HUES64 (cell line): ENCODE results near the gene SEMA4G. TPM values are rescaled to one million over a fixed set of nuclear protein-coding genes. Genes with fewer than 3 reads are reported as not detected.
A peak's percentile ranks its signal among the peaks of the same experiment; 100 is the strongest.

Experiments
- H3K27ac ChIP-seq: 2 replicates; pipeline ENCODE4 v1.7.0; 2013; ENCODE audit warnings: low read depth, low read length, inconsistent platforms
- H3K27me3 ChIP-seq: 2 replicates; pipeline ENCODE4 v1.6.1; 2013; ENCODE audit warnings: mild to moderate bottlenecking, low read length; ENCODE audit not compliant: insufficient read depth
- H3K36me3 ChIP-seq: 2 replicates; pipeline ENCODE4 v1.6.1; 2013; ENCODE audit warnings: mild to moderate bottlenecking, low read length; ENCODE audit not compliant: insufficient read depth
- H3K4me1 ChIP-seq: 2 replicates; pipeline ENCODE4 v1.6.1; 2013; ENCODE audit warnings: mild to moderate bottlenecking, low read length, moderate library complexity; ENCODE audit not compliant: insufficient read depth
- H3K4me3 ChIP-seq: 2 replicates; pipeline ENCODE4 v1.5.1; 2013; ENCODE audit warnings: mild to moderate bottlenecking, low read length, moderate library complexity
- H3K9ac ChIP-seq: 2 replicates; pipeline ENCODE4 v1.6.1; 2013; ENCODE audit warnings: mild to moderate bottlenecking, low read depth, low read length
- H3K9me3 ChIP-seq: 2 replicates; pipeline ENCODE4 v1.6.1; 2013; ENCODE audit warnings: low read depth, low read length; ENCODE audit not compliant: insufficient read depth
- WGBS: fragments of 150-250, 120-280 bp; methylation state at CpG from one replicate; pipeline ENCODE4 v1.1.7; 2013; ENCODE audit warnings: missing lambda C conversion rate; 5-methylcytosine and 5-hydroxymethylcytosine counted together
- polyA plus RNA-seq, 2 experiments: library from polyadenylated mRNA; stranded (reverse); fragments of 50-300 nt; gene quantifications; one replicate each; pipeline ENCODE4 v1.2.3, GENCODE V29; 2013

Gene SEMA4G
- 6.6 TPM for polyA plus RNA-seq (2013, experiment 1 of 2)
- polyA plus RNA-seq (2013, experiment 2 of 2) = 10.0 TPM

GRCh38 chr10:100969187-100970075 lies at the start of gene SEMA4G:
Gene SEMA4G (plus strand): TSS chr10:100969504. CDS start chr10:100972913, 3,409 bp downstream.
- Histone ChIP-seq H3K27me3 (peaks cover 8% of the 10 kb centered on the region), H3K4me1 (peaks cover 9% of the 10 kb centered on the region; the same call in 1 of the 2 replicates), H3K9ac (peak within 1 kb of the TSS; percentile 65), H3K9me3 (no peaks in the 10 kb centered on the region), H3K4me3 (peak within 1 kb of the TSS; percentile 57), H3K36me3 (peaks cover 4% of the 10 kb centered on the region; the same call in 1 of the 2 replicates), H3K27ac (no peak within 1 kb of the TSS)
- WGBS = 1% methylated on average over 62 of the region's 70 CpGs

GRCh38 chr10:100923580-100923979 lies 45.7 kb upstream of the SEMA4G start:
- no peak overlapping the region for H3K9ac ChIP-seq
- H3K4me1 ChIP-seq = no peaks in the 10 kb centered on the region
- no peaks in the 10 kb centered on the region for H3K9me3 ChIP-seq
- H3K4me3 ChIP-seq = no peak overlapping the region
- no peaks in the 10 kb centered on the region for H3K27me3 ChIP-seq
- peaks cover 82% of the 10 kb centered on the region for H3K36me3 ChIP-seq
- no peak overlapping the region for H3K27ac ChIP-seq

GRCh38 chr10:100927266-100927665 lies 42.0 kb upstream of the SEMA4G start:
- peaks cover 94% of the 10 kb centered on the region for H3K36me3 ChIP-seq
- H3K27me3 ChIP-seq = no peaks in the 10 kb centered on the region
- no peak overlapping the region for H3K27ac ChIP-seq
- H3K9me3 ChIP-seq = no peaks in the 10 kb centered on the region
- no peaks in the 10 kb centered on the region for H3K4me1 ChIP-seq
- no peak overlapping the region for H3K9ac ChIP-seq
- WGBS = 100% methylated on average over 4 of the region's 5 CpGs
- H3K4me3 ChIP-seq = no peak overlapping the region

GRCh38 chr10:100928039-100928438 lies 41.3 kb upstream of the SEMA4G start:
- Histone ChIP-seq H3K36me3 (peaks cover 96% of the 10 kb centered on the region), H3K4me3 (no peak overlapping the region), H3K27me3 (no peaks in the 10 kb centered on the region), H3K27ac (no peak overlapping the region), H3K4me1 (no peaks in the 10 kb centered on the region), H3K9ac (no peak overlapping the region), H3K9me3 (no peaks in the 10 kb centered on the region)
- WGBS = 57% methylated on average over 1 of the region's 1 CpG

GRCh38 chr10:100930368-100930767 lies 38.9 kb upstream of the SEMA4G start:
- Histone ChIP-seq H3K27me3 (no peaks in the 10 kb centered on the region), H3K27ac (no peak overlapping the region), H3K9me3 (no peaks in the 10 kb centered on the region), H3K4me1 (no peaks in the 10 kb centered on the region), H3K4me3 (no peak overlapping the region), H3K36me3 (peaks cover 89% of the 10 kb centered on the region), H3K9ac (no peak overlapping the region)

GRCh38 chr10:100934084-100934659 lies 35.1 kb upstream of the SEMA4G start:
- Histone ChIP-seq H3K9me3 (no peaks in the 10 kb centered on the region), H3K27me3 (no peaks in the 10 kb centered on the region), H3K36me3 (peaks cover 84% of the 10 kb centered on the region), H3K9ac (no peak overlapping the region), H3K4me3 (no peak overlapping the region), H3K4me1 (no peaks in the 10 kb centered on the region), H3K27ac (no peak overlapping the region)
- WGBS = 90% methylated on average over 3 of the region's 3 CpGs

- Histone ChIP-seq H3K9ac (no peak overlapping the region), H3K36me3 (peaks cover 79% of the 10 kb centered on the region), H3K27ac (no peak overlapping the region), H3K9me3 (no peaks in the 10 kb centered on the region), H3K4me3 (no peak overlapping the region), H3K4me1 (no peaks in the 10 kb centered on the region), H3K27me3 (no peaks in the 10 kb centered on the region)
Measured at GRCh38 chr10:100939763-100940344, 29.4 kb upstream of the SEMA4G start.

- 84% methylated on average over 3 of the region's 3 CpGs for WGBS
- no peak overlapping the region for H3K9ac ChIP-seq
Measured at GRCh38 chr10:100942229-100942628, 27.1 kb upstream of the SEMA4G start.

GRCh38 chr10:100943508-100943907 lies 25.8 kb upstream of the SEMA4G start:
- Histone ChIP-seq H3K9ac (no peak overlapping the region), H3K9me3 (no peaks in the 10 kb centered on the region), H3K4me3 (no peak overlapping the region), H3K27ac (no peak overlapping the region), H3K27me3 (no peaks in the 10 kb centered on the region), H3K4me1 (no peaks in the 10 kb centered on the region), H3K36me3 (peaks cover 91% of the 10 kb centered on the region)

More at GRCh38 chr10:100942229-100942628, 27.1 kb upstream of the SEMA4G start:
- Histone ChIP-seq H3K9me3 (no peaks in the 10 kb centered on the region), H3K4me3 (no peak overlapping the region), H3K4me1 (no peaks in the 10 kb centered on the region), H3K36me3 (peaks cover 91% of the 10 kb centered on the region), H3K27me3 (no peaks in the 10 kb centered on the region), H3K27ac (no peak overlapping the region)

- Histone ChIP-seq H3K36me3 (peaks cover 92% of the 10 kb centered on the region), H3K27me3 (no peaks in the 10 kb centered on the region), H3K9ac (no peak overlapping the region), H3K4me3 (no peak overlapping the region), H3K27ac (no peak overlapping the region), H3K9me3 (no peaks in the 10 kb centered on the region), H3K4me1 (no peaks in the 10 kb centered on the region)
Measured at GRCh38 chr10:100945754-100946153, 23.6 kb upstream of the SEMA4G start.

GRCh38 chr10:100948916-100949315 lies 20.4 kb upstream of the SEMA4G start:
- H3K27me3 ChIP-seq = no peaks in the 10 kb centered on the region
- 96% methylated on average over 3 of the region's 3 CpGs for WGBS
- H3K27ac ChIP-seq = no peak overlapping the region
- no peaks in the 10 kb centered on the region for H3K4me1 ChIP-seq
- H3K4me3 ChIP-seq = no peak overlapping the region
- no peak overlapping the region for H3K9ac ChIP-seq
- H3K9me3 ChIP-seq = no peaks in the 10 kb centered on the region
- H3K36me3 ChIP-seq = peaks cover 76% of the 10 kb centered on the region
